Neural progenitor cell (in vitro differentiated cells): ENCODE results near the gene ZC3H18.

Source experiments
- CTCF ChIP-seq: fragments of 200-600 bp; sonication (generic); IDR thresholded peaks from 2 replicates; pipeline ENCODE4 v1.5.1; 2017; ENCODE audit warnings: antibody characterized with exemption, mild to moderate bottlenecking
- EZH2 ChIP-seq: fragments of 200-600 bp; sonication (generic); IDR thresholded peaks from 2 replicates; pipeline ENCODE4 v1.6.1; 2017; ENCODE audit warnings: antibody characterized with exemption, mild to moderate bottlenecking, moderate library complexity

DNA sequence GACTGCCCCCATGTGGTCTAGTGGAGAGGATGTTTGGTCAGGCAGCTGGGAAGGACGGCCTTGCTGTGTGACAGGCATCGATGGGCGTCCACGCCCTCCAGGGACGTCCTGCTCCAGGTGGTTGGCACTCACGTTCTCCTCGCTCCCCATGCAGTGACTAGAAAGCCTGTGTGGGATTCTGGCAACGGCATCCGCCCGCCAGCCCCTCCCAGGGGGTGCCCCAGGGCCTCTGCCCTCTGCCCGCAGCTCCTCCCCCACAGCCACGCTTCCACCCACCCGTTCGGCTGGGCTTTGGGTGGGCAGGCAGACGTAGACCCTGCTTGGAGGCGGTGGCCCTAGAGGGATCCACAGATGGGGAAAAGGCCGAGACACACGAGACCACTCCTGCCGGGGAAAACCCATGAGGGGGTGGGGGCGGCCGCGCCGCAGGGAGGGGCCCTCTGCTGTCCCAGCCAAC is 63.5 kb downstream of the ZC3H18 start:
- TF ChIP-seq CTCF = peak; percentile 52
- TF ChIP-seq EZH2 = no peak
